Glutamatergic neuron (in vitro differentiated cells): ENCODE results near the gene PRSS56. TPM values are rescaled to one million over a fixed set of nuclear protein-coding genes. Genes with fewer than 3 reads are reported as not detected.

Experiments
- DNase-seq: peaks from one replicate; pipeline ENCODE4 v3.0.0; 2022
- H3K27ac Mint-ChIP-seq: one replicate; pipeline ENCODE4 v1.8.0; 2020; ENCODE audit warnings: mild to moderate bottlenecking, mixed read lengths, inconsistent platforms; ENCODE audit not compliant: unreplicated experiment
- H3K27me3 Mint-ChIP-seq: one replicate; pipeline ENCODE4 v1.8.0; 2020; ENCODE audit warnings: mild to moderate bottlenecking, moderate library complexity, mixed read lengths, inconsistent platforms; ENCODE audit not compliant: unreplicated experiment
- H3K36me3 Mint-ChIP-seq: one replicate; pipeline ENCODE4 v1.8.0; 2020; ENCODE audit warnings: mild to moderate bottlenecking, mixed read lengths, inconsistent platforms; ENCODE audit not compliant: unreplicated experiment
- H3K4me1 Mint-ChIP-seq: one replicate; pipeline ENCODE4 v1.8.0; 2020; ENCODE audit warnings: mild to moderate bottlenecking, low read depth, mixed read lengths, inconsistent platforms; ENCODE audit not compliant: unreplicated experiment
- H3K4me3 Mint-ChIP-seq: one replicate; pipeline ENCODE4 v1.8.0; 2020; ENCODE audit warnings: mild to moderate bottlenecking, mixed read lengths, inconsistent platforms; ENCODE audit not compliant: unreplicated experiment
- H3K9me3 Mint-ChIP-seq: one replicate; pipeline ENCODE4 v1.8.0; 2020; ENCODE audit warnings: mild to moderate bottlenecking, moderate library complexity, mixed read lengths, inconsistent platforms; ENCODE audit not compliant: unreplicated experiment
- CTCF ChIP-seq: fragments of 200-600 bp; sonication (generic); IDR thresholded peaks from one replicate; pipeline ENCODE4 v1.5.0; 2021; ENCODE audit not compliant: partially characterized antibody, unreplicated experiment
- total RNA-seq: library from RNA; stranded (reverse); fragmentation: NEBNext Ultra II Directional; extraction: Animal tissue kit (Norgen Biotek cat#: 25700); gene quantifications from one replicate; pipeline ENCODE4 v1.2.1, GENCODE V29; 2021; ENCODE audit not compliant: unreplicated experiment

Gene PRSS56
- total RNA-seq, 1 donor from 2014 or later: not detected

GRCh38 chr2:232508251-232508650 is 11.9 kb upstream of the PRSS56 start:
- peaks cover 11% of the 10 kb centered on the region for H3K4me1 Mint-ChIP-seq
- H3K36me3 Mint-ChIP-seq: no peaks in the 10 kb centered on the region
- H3K9me3 Mint-ChIP-seq: peaks cover 6% of the 10 kb centered on the region
- DNase-seq: no peak
- H3K27ac Mint-ChIP-seq: no peak overlapping the region
- TF ChIP-seq CTCF: no peak
- H3K27me3 Mint-ChIP-seq: peaks cover 18% of the 10 kb centered on the region
- no peak overlapping the region for H3K4me3 Mint-ChIP-seq

- no peak for DNase-seq
- H3K4me3 Mint-ChIP-seq: no peak overlapping the region
Measured at GRCh38 chr2:232511336-232511890, 8.8 kb upstream of the PRSS56 start.

GRCh38 chr2:232512602-232513001 is 7.6 kb upstream of the PRSS56 start:
- peaks cover 2% of the 10 kb centered on the region for H3K4me1 Mint-ChIP-seq
- TF ChIP-seq CTCF: no peak
- no peak overlapping the region for H3K4me3 Mint-ChIP-seq
- H3K9me3 Mint-ChIP-seq: peaks cover 2% of the 10 kb centered on the region
- H3K27ac Mint-ChIP-seq: no peak overlapping the region
- peaks cover 15% of the 10 kb centered on the region for H3K27me3 Mint-ChIP-seq
- DNase-seq: peak; percentile 56
- no peaks in the 10 kb centered on the region for H3K36me3 Mint-ChIP-seq

More at GRCh38 chr2:232511336-232511890, 8.8 kb upstream of the PRSS56 start:
- H3K36me3 Mint-ChIP-seq: no peaks in the 10 kb centered on the region
- peaks cover 2% of the 10 kb centered on the region for H3K9me3 Mint-ChIP-seq
- H3K27me3 Mint-ChIP-seq: peaks cover 17% of the 10 kb centered on the region
- no peak overlapping the region for H3K27ac Mint-ChIP-seq
- no peak for TF ChIP-seq CTCF
- H3K4me1 Mint-ChIP-seq: peaks cover 2% of the 10 kb centered on the region

GRCh38 chr2:232513353-232513752 is 6.8 kb upstream of the PRSS56 start:
- no peak for TF ChIP-seq CTCF
- H3K27me3 Mint-ChIP-seq: peaks cover 15% of the 10 kb centered on the region
- no peak for DNase-seq
- no peak overlapping the region for H3K4me3 Mint-ChIP-seq
- no peaks in the 10 kb centered on the region for H3K36me3 Mint-ChIP-seq
- H3K9me3 Mint-ChIP-seq: peaks cover 2% of the 10 kb centered on the region
- peaks cover 2% of the 10 kb centered on the region for H3K4me1 Mint-ChIP-seq
- no peak overlapping the region for H3K27ac Mint-ChIP-seq

- H3K36me3 Mint-ChIP-seq: no peaks in the 10 kb centered on the region
- TF ChIP-seq CTCF: no peak
- H3K4me3 Mint-ChIP-seq: no peak overlapping the region
- peaks cover 2% of the 10 kb centered on the region for H3K4me1 Mint-ChIP-seq
- H3K27me3 Mint-ChIP-seq: peaks cover 13% of the 10 kb centered on the region
- no peak for DNase-seq
- peaks cover 5% of the 10 kb centered on the region for H3K9me3 Mint-ChIP-seq
- no peak overlapping the region for H3K27ac Mint-ChIP-seq
Measured at GRCh38 chr2:232515639-232516038, 4.5 kb upstream of the PRSS56 start.
